ENCODE results near the gene COPE. TPM values are rescaled to one million over a fixed set of nuclear protein-coding genes. Genes with fewer than 3 reads are reported as not detected.

The COPE gene
- polyA plus RNA-seq, 1 donor = 89.5 TPM

- no peak for DNase-seq
Observed at GRCh38 chr19:18852648-18853047, 66.5 kb downstream of the COPE start.

GRCh38 chr19:18851673-18852325, 67.4 kb downstream of the COPE start:
- no peak for DNase-seq

- DNase-seq = no peak
Observed at GRCh38 chr19:18850471-18851375, 68.5 kb downstream of the COPE start.

- no peak for DNase-seq
Observed at GRCh38 chr19:18849838-18850400, 69.3 kb downstream of the COPE start.

Other genes starting within 250 kb of the COPE start
- gene CRTC1, start 235.7 kb downstream of the COPE start, polyA plus RNA-seq (ENCODE audit: insufficient read length) = 16.7 TPM
- 0.55 TPM for gene COMP, start 128.1 kb downstream of the COPE start, polyA plus RNA-seq (ENCODE audit: insufficient read length)
- gene UPF1, start 87.4 kb downstream of the COPE start, polyA plus RNA-seq (ENCODE audit: insufficient read length) = 49.1 TPM
- 4.5 TPM for gene CERS1, start 23.2 kb downstream of the COPE start, polyA plus RNA-seq (ENCODE audit: insufficient read length)
- 40.2 TPM for gene DDX49, start 328 bp upstream of the COPE start, polyA plus RNA-seq (ENCODE audit: insufficient read length)
- 48.2 TPM for gene HOMER3, start 21.8 kb upstream of the COPE start, polyA plus RNA-seq (ENCODE audit: insufficient read length)
- gene SUGP2, start 114.1 kb upstream of the COPE start, polyA plus RNA-seq (ENCODE audit: insufficient read length) = 129 TPM
- gene ARMC6, start 114.2 kb upstream of the COPE start, polyA plus RNA-seq (ENCODE audit: insufficient read length) = 40.9 TPM
- gene SLC25A42, start 144.6 kb upstream of the COPE start, polyA plus RNA-seq (ENCODE audit: insufficient read length) = 20.0 TPM
- 26.1 TPM for gene TMEM161A, start 219.1 kb upstream of the COPE start, polyA plus RNA-seq (ENCODE audit: insufficient read length)